Measurements from ENCODE around the gene GAPDH. TPM values are rescaled to one million over a fixed set of nuclear protein-coding genes. Genes with fewer than 3 reads are reported as not detected.
"Not testable (repeated sequence)": the region's sequence is repeated elsewhere in the genome, so short reads cannot be mapped to it uniquely, and the experiment has no call there.

The GAPDH gene
- total RNA-seq, 2 donors from 2014 or later: 640 to 695 TPM

- Mint-ChIP-seq H3K36me3 (ENCODE audit: low read depth) (peaks cover 10% of the 10 kb centered on the region), H3K27me3 (no peaks in the 10 kb centered on the region), H3K4me3 (peak overlapping the region; percentile 97), H3K27ac (peak overlapping the region; percentile 96), H3K4me1 (peaks cover 37% of the 10 kb centered on the region)
- ATAC-seq: no peak
- H3K9me3 ChIP-seq (ENCODE audit: control insufficient read depth, low read length, poor library complexity, severe bottlenecking): no peaks in the 10 kb centered on the region
- no peak for DNase-seq
Observed at GRCh38 chr12:6533653-6533922, 729 bp upstream of the GAPDH start.

- DNase-seq (no peak), ATAC-seq (peak; percentile 59)
- H3K4me3 Mint-ChIP-seq: peak overlapping the region; percentile 97
- peaks cover 9% of the 10 kb centered on the region for H3K36me3 Mint-ChIP-seq (ENCODE audit: low read depth)
- H3K27me3 Mint-ChIP-seq: no peaks in the 10 kb centered on the region
- peak overlapping the region; percentile 96 for H3K27ac Mint-ChIP-seq
- H3K4me1 Mint-ChIP-seq: peaks cover 39% of the 10 kb centered on the region
- H3K9me3 ChIP-seq (ENCODE audit: control insufficient read depth, low read length, poor library complexity, severe bottlenecking): no peaks in the 10 kb centered on the region
Observed at GRCh38 chr12:6534695-6534944, 303 bp downstream of the GAPDH start.

- H3K9me3 ChIP-seq (ENCODE audit: control insufficient read depth, low read length, poor library complexity, severe bottlenecking): no peaks in the 10 kb centered on the region
- ATAC-seq: peak; percentile 31
- DNase-seq: peak in 2 of 3 donors; percentile 67 to 76
- H3K27ac Mint-ChIP-seq: peak overlapping the region; percentile 96
- H3K4me1 Mint-ChIP-seq: peaks cover 44% of the 10 kb centered on the region
- peak overlapping the region; percentile 97 for H3K4me3 Mint-ChIP-seq
- H3K36me3 Mint-ChIP-seq (ENCODE audit: low read depth): peaks cover 8% of the 10 kb centered on the region
- H3K27me3 Mint-ChIP-seq: no peaks in the 10 kb centered on the region
Observed at GRCh38 chr12:6534945-6535696, 804 bp downstream of the GAPDH start.

DNA sequence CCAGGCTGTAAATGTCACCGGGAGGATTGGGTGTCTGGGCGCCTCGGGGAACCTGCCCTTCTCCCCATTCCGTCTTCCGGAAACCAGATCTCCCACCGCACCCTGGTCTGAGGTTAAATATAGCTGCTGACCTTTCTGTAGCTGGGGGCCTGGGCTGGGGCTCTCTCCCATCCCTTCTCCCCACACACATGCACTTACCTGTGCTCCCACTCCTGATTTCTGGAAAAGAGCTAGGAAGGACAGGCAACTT is 1.3 kb downstream of the GAPDH start:
- Mint-ChIP-seq H3K27me3 (no peaks in the 10 kb centered on the region), H3K4me1 (peaks cover 44% of the 10 kb centered on the region), H3K36me3 (ENCODE audit: low read depth) (peaks cover 3% of the 10 kb centered on the region), H3K4me3 (peak overlapping the region; percentile 97), H3K27ac (peak overlapping the region; percentile 96)
- DNase-seq (no peak), ATAC-seq (no peak)
- no peaks in the 10 kb centered on the region for H3K9me3 ChIP-seq (ENCODE audit: control insufficient read depth, low read length, poor library complexity, severe bottlenecking)

- Mint-ChIP-seq H3K27ac (peak overlapping the region; percentile 96), H3K4me1 (peaks cover 46% of the 10 kb centered on the region), H3K36me3 (ENCODE audit: low read depth) (peaks cover 3% of the 10 kb centered on the region), H3K4me3 (peak overlapping the region; percentile 97), H3K27me3 (no peaks in the 10 kb centered on the region)
- ATAC-seq (no peak), DNase-seq (no peak)
- no peaks in the 10 kb centered on the region for H3K9me3 ChIP-seq (ENCODE audit: control insufficient read depth, low read length, poor library complexity, severe bottlenecking)
Observed at GRCh38 chr12:6535960-6536847, 1.9 kb downstream of the GAPDH start.

DNA sequence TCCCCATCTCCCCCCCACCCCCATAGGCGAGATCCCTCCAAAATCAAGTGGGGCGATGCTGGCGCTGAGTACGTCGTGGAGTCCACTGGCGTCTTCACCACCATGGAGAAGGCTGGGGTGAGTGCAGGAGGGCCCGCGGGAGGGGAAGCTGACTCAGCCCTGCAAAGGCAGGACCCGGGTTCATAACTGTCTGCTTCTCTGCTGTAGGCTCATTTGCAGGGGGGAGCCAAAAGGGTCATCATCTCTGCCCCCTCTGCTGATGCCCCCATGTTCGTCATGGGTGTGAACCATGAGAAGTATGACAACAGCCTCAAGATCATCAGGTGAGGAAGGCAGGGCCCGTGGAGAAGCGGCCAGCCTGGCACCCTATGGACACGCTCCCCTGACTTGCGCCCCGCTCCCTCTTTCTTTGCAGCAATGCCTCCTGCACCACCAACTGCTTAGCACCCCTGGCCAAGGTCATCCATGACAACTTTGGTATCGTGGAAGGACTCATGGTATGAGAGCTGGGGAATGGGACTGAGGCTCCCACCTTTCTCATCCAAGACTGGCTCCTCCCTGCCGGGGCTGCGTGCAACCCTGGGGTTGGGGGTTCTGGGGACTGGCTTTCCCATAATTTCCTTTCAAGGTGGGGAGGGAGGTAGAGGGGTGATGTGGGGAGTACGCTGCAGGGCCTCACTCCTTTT is 2.7 kb downstream of the GAPDH start:
- Mint-ChIP-seq H3K4me1 (peaks cover 48% of the 10 kb centered on the region), H3K27me3 (no peaks in the 10 kb centered on the region), H3K36me3 (ENCODE audit: low read depth) (peaks cover 3% of the 10 kb centered on the region), H3K27ac (peak overlapping the region; percentile 96), H3K4me3 (peak overlapping the region; percentile 97)
- DNase-seq (no peak), ATAC-seq (no peak)
- H3K9me3 ChIP-seq (ENCODE audit: control insufficient read depth, low read length, poor library complexity, severe bottlenecking): no peaks in the 10 kb centered on the region

DNA sequence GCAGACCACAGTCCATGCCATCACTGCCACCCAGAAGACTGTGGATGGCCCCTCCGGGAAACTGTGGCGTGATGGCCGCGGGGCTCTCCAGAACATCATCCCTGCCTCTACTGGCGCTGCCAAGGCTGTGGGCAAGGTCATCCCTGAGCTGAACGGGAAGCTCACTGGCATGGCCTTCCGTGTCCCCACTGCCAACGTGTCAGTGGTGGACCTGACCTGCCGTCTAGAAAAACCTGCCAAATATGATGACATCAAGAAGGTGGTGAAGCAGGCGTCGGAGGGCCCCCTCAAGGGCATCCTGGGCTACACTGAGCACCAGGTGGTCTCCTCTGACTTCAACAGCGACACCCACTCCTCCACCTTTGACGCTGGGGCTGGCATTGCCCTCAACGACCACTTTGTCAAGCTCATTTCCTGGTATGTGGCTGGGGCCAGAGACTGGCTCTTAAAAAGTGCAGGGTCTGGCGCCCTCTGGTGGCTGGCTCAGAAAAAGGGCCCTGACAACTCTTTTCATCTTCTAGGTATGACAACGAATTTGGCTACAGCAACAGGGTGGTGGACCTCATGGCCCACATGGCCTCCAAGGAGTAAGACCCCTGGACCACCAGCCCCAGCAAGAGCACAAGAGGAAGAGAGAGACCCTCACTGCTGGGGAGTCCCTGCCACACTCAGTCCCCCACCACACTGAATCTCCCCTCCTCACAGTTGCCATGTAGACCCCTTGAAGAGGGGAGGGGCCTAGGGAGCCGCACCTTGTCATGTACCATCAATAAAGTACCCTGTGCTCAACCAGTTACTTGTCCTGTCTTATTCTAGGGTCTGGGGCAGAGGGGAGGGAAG is 3.5 kb downstream of the GAPDH start:
- not testable (repeated sequence) for H3K36me3 Mint-ChIP-seq (ENCODE audit: low read depth); ATAC-seq; H3K9me3 ChIP-seq (ENCODE audit: control insufficient read depth, low read length, poor library complexity, severe bottlenecking); H3K27me3 Mint-ChIP-seq
- peak overlapping the region; percentile 89 for H3K27ac Mint-ChIP-seq
- H3K4me3 Mint-ChIP-seq: peak overlapping the region; percentile 82
- DNase-seq: peak; percentile 72 to 79 (median 76)
- peaks cover 46% of the 10 kb centered on the region for H3K4me1 Mint-ChIP-seq

DNA sequence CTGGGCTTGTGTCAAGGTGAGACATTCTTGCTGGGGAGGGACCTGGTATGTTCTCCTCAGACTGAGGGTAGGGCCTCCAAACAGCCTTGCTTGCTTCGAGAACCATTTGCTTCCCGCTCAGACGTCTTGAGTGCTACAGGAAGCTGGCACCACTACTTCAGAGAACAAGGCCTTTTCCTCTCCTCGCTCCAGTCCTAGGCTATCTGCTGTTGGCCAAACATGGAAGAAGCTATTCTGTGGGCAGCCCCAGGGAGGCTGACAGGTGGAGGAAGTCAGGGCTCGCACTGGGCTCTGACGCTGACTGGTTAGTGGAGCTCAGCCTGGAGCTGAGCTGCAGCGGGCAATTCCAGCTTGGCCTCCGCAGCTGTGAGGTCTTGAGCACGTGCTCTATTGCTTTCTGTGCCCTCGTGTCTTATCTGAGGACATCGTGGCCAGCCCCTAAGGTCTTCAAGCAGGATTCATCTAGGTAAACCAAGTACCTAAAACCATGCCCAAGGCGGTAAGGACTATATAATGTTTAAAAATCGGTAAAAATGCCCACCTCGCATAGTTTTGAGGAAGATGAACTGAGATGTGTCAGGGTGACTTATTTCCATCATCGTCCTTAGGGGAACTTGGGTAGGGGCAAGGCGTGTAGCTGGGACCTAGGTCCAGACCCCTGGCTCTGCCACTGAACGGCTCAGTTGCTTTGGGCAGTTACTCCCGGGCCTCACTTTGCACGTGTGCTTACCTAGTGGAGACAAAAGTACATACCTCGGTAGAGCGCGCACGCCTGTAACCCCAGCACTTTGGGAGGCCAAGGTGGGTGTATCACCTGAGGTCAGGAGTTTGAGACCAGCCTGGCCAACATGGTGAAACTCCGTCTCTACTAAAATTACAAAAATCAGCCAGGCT is 4.3 kb downstream of the GAPDH start:
- ATAC-seq: no peak

GRCh38 chr12:6539314-6539682 is 5.0 kb downstream of the GAPDH start:
- peak overlapping the region; percentile 83 for H3K27ac Mint-ChIP-seq
- H3K36me3 Mint-ChIP-seq (ENCODE audit: low read depth): peaks cover 3% of the 10 kb centered on the region
- peaks cover 35% of the 10 kb centered on the region for H3K4me1 Mint-ChIP-seq
- H3K9me3 ChIP-seq (ENCODE audit: control insufficient read depth, low read length, poor library complexity, severe bottlenecking): no peaks in the 10 kb centered on the region
- DNase-seq (no peak), ATAC-seq (no peak)
- peak overlapping the region; percentile 9 for H3K4me3 Mint-ChIP-seq
- no peaks in the 10 kb centered on the region for H3K27me3 Mint-ChIP-seq

More for the DNA sequence above, 4.3 kb downstream of the GAPDH start:
- no peak for DNase-seq
- no peaks in the 10 kb centered on the region for H3K27me3 Mint-ChIP-seq
- peak overlapping the region; percentile 82 for H3K4me3 Mint-ChIP-seq
- no peaks in the 10 kb centered on the region for H3K9me3 ChIP-seq (ENCODE audit: control insufficient read depth, low read length, poor library complexity, severe bottlenecking)
- peak overlapping the region; percentile 89 for H3K27ac Mint-ChIP-seq
- H3K36me3 Mint-ChIP-seq (ENCODE audit: low read depth): peaks cover 3% of the 10 kb centered on the region
- peaks cover 40% of the 10 kb centered on the region for H3K4me1 Mint-ChIP-seq

GRCh38 chr12:6539707-6540134 is 5.4 kb downstream of the GAPDH start:
- no peaks in the 10 kb centered on the region for H3K9me3 ChIP-seq (ENCODE audit: control insufficient read depth, low read length, poor library complexity, severe bottlenecking)
- Mint-ChIP-seq H3K4me3 (no peak overlapping the region), H3K36me3 (ENCODE audit: low read depth) (peaks cover 3% of the 10 kb centered on the region), H3K27ac (peak overlapping the region; percentile 83), H3K27me3 (no peaks in the 10 kb centered on the region), H3K4me1 (peaks cover 34% of the 10 kb centered on the region)
- DNase-seq (no peak), ATAC-seq (no peak)

DNA sequence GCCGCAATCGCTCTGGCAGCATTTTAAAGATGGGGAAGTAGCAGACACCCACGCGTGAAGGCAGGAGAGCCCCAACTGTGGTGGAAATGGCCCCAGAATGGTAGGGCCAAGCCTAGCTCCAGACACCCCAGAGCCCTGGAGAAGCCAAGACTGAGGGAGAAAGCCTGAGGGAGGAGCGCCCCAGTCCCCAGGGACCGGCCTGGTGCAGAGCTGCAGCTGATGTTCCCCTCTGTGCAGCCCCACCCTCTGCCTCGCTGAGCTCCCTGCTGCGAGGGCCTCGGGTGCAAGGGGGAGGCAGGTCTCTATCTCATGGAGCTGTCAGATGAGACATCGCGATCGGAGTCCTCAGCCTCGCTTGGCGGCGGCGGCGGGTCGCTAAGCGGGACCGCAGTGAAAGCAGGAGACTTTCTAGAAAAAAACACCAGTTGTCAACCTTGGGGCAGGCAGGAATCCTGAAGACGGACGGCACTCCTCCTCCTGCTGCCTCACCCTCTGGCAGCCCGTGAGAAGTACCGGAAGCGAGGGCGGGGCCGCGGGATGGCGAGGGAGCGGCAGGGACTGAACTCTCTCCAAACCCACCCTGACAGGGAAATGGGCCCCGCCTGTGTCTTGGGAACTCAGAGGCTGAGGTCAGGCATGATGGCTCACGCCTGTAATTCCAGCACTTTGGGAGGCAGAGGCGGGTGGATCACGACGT is 6.0 kb downstream of the GAPDH start:
- ATAC-seq (peak; percentile 32), DNase-seq (peak in 2 of 3 donors; percentile 40 to 42)
- Mint-ChIP-seq H3K4me3 (peak overlapping the region; percentile 80), H3K27me3 (no peaks in the 10 kb centered on the region), H3K4me1 (peaks cover 34% of the 10 kb centered on the region), H3K27ac (peak overlapping the region; percentile 83), H3K36me3 (ENCODE audit: low read depth) (peaks cover 3% of the 10 kb centered on the region)
- H3K9me3 ChIP-seq (ENCODE audit: control insufficient read depth, low read length, poor library complexity, severe bottlenecking): no peaks in the 10 kb centered on the region

Data from T-helper 17 cell (primary cell).